ENCODE results near the gene COX8A. TPM values are rescaled to one million over a fixed set of nuclear protein-coding genes. Genes with fewer than 3 reads are reported as not detected.

Gene COX8A
- total RNA-seq, 1 experiment from 2014 or later: 1,500 TPM

- Histone ChIP-seq H2AFZ (ENCODE audit: low read length) (peak within 1 kb of the TSS; percentile 94), H3K9ac (ENCODE audit: low read length) (peak within 1 kb of the TSS; percentile 90), H3K27ac (ENCODE audit: low read length) (peak within 1 kb of the TSS; percentile 62), H3K27me3 (ENCODE audit: low read length) (no peaks in the 10 kb centered on the region), H3K36me3 (ENCODE audit: low read depth, low read length) (peaks cover 24% of the 10 kb centered on the region), H3K4me3 (ENCODE audit: low read length) (peak within 1 kb of the TSS; percentile 90), H3K79me2 (ENCODE audit: low read length) (peaks cover 49% of the 10 kb centered on the region), H4K20me1 (ENCODE audit: low read length) (peaks cover 16% of the 10 kb centered on the region), H3F3A (ENCODE audit: low read length, unreplicated experiment) (no peaks in the 10 kb centered on the region), H3K9me2 (replicated peaks; ENCODE audit: low read length) (no peaks in the 10 kb centered on the region), H3K9me3 (ENCODE audit: low read length) (no peaks in the 10 kb centered on the region), H3K4me1 (ENCODE audit: insufficient read depth, low read length) (peaks cover 28% of the 10 kb centered on the region), H3K4me2 (ENCODE audit: low read length) (peak within 1 kb of the TSS; percentile 99)
- intact Hi-C loops (cut with micrococcal nuclease): no loop called here
- CTCF ChIA-PET: no interaction called here
- peak; percentile 99 for DNase-seq
- peak; percentile 89 for ATAC-seq
- POLR2A ChIA-PET (ENCODE audit: unreplicated experiment): no interaction called here
- no TSS peak for BruUV-seq (replicated peaks)
- TF ChIP-seq EZH2phosphoT487 (IDR thresholded peaks at IDR 0.05; ENCODE audit: borderline replicate concordance, low read length) (no peak), CTCF (conservative IDR thresholded peaks at IDR 0.05; ENCODE audit: low read depth, low read length) (no peak), EZH2 (IDR thresholded peaks at IDR 0.05; ENCODE audit: low read length, unreplicated experiment) (no peak)
Observed at GRCh38 chr11:63986156-63986931, 11.9 kb downstream of the COX8A start, which contains the start of gene OTUB1. OTUB1 (plus strand) TSS chr11:63986438; CDS start chr11:63986457, 19 bp downstream.

- DNase-seq: no peak
- TF ChIP-seq EZH2phosphoT487 (IDR thresholded peaks at IDR 0.05; ENCODE audit: borderline replicate concordance, low read length) (no peak), EZH2 (IDR thresholded peaks at IDR 0.05; ENCODE audit: low read length, unreplicated experiment) (no peak), CTCF (conservative IDR thresholded peaks at IDR 0.05; ENCODE audit: low read depth, low read length) (no peak)
- Histone ChIP-seq H3K4me3 (ENCODE audit: low read length) (peak overlapping the region; percentile 90), H3K36me3 (ENCODE audit: low read depth, low read length) (peaks cover 28% of the 10 kb centered on the region), H3K27me3 (ENCODE audit: low read length) (no peaks in the 10 kb centered on the region), H3K79me2 (ENCODE audit: low read length) (peaks cover 46% of the 10 kb centered on the region), H3F3A (ENCODE audit: low read length, unreplicated experiment) (no peaks in the 10 kb centered on the region), H3K4me1 (ENCODE audit: insufficient read depth, low read length) (peaks cover 23% of the 10 kb centered on the region), H3K9me3 (ENCODE audit: low read length) (no peaks in the 10 kb centered on the region), H2AFZ (ENCODE audit: low read length) (no peak overlapping the region), H3K27ac (ENCODE audit: low read length) (peak overlapping the region; percentile 62; the same call in 1 of the 2 replicates), H4K20me1 (ENCODE audit: low read length) (peaks cover 16% of the 10 kb centered on the region), H3K4me2 (ENCODE audit: low read length) (peak overlapping the region; percentile 99), H3K9ac (ENCODE audit: low read length) (peak overlapping the region; percentile 90), H3K9me2 (replicated peaks; ENCODE audit: low read length) (no peaks in the 10 kb centered on the region)
- no peak for ATAC-seq
- TSS peak; percentile 67 for BruUV-seq (replicated peaks)
- ChIA-PET CTCF (no interaction called here), POLR2A (ENCODE audit: unreplicated experiment) (no interaction called here)
- intact Hi-C loops (cut with micrococcal nuclease): no loop called here
Observed at GRCh38 chr11:63986932-63987513, 12.6 kb downstream of the COX8A start.

GRCh38 chr11:63991558-63991957 is 17.1 kb downstream of the COX8A start:
- Histone ChIP-seq H3K36me3 (ENCODE audit: low read depth, low read length) (peaks cover 42% of the 10 kb centered on the region), H3K4me2 (ENCODE audit: low read length) (no peak overlapping the region), H3F3A (ENCODE audit: low read length, unreplicated experiment) (no peaks in the 10 kb centered on the region), H3K79me2 (ENCODE audit: low read length) (peaks cover 32% of the 10 kb centered on the region), H3K4me3 (ENCODE audit: low read length) (no peak overlapping the region), H3K27ac (ENCODE audit: low read length) (no peak overlapping the region), H3K9me3 (ENCODE audit: low read length) (no peaks in the 10 kb centered on the region), H4K20me1 (ENCODE audit: low read length) (peaks cover 16% of the 10 kb centered on the region), H3K9me2 (replicated peaks; ENCODE audit: low read length) (no peaks in the 10 kb centered on the region), H3K9ac (ENCODE audit: low read length) (no peak overlapping the region), H2AFZ (ENCODE audit: low read length) (no peak overlapping the region), H3K27me3 (ENCODE audit: low read length) (no peaks in the 10 kb centered on the region), H3K4me1 (ENCODE audit: insufficient read depth, low read length) (peaks cover 9% of the 10 kb centered on the region)
- no TSS peak for BruUV-seq (replicated peaks)
- ChIA-PET POLR2A (ENCODE audit: unreplicated experiment) (no interaction called here), CTCF (no interaction called here)
- intact Hi-C loops (cut with micrococcal nuclease): no loop called here
- DNase-seq (no peak), ATAC-seq (no peak)
- TF ChIP-seq CTCF (conservative IDR thresholded peaks at IDR 0.05; ENCODE audit: low read depth, low read length): no peak
- TF ChIP-seq EZH2phosphoT487 (IDR thresholded peaks at IDR 0.05; ENCODE audit: borderline replicate concordance, low read length): no peak
- TF ChIP-seq EZH2 (IDR thresholded peaks at IDR 0.05; ENCODE audit: low read length, unreplicated experiment): no peak

All from PC-3 (cell line).